Lower lobe of right lung (tissue), 2 donors: ENCODE measurements around the gene LEPROT. TPM values are rescaled to one million over a fixed set of nuclear protein-coding genes. Genes with fewer than 3 reads are reported as not detected.

Source experiments
- ATAC-seq, 2 donors: fragments of 200-7000 bp; cut with Tn5 transposase; one replicate each; pipeline ENCODE4 v1.9.1; 2020 to 2022; ENCODE audit warnings: mild to moderate bottlenecking in 2 of 2, moderate library complexity in 2 of 2
- DNase-seq: peaks from one replicate; pipeline ENCODE4 v3.0.0-alpha.2; 2020
- H3K27ac ChIP-seq: fragments of 200-600 bp; one replicate; pipeline ENCODE4 v1.8.0; 2022
- H3K27me3 ChIP-seq: fragments of 200-600 bp; one replicate; pipeline ENCODE4 v1.8.0; 2022; ENCODE audit warnings: low read depth
- H3K36me3 ChIP-seq: fragments of 200-600 bp; one replicate; pipeline ENCODE4 v1.8.0; 2022; ENCODE audit warnings: mild to moderate bottlenecking
- H3K4me1 ChIP-seq: fragments of 200-600 bp; one replicate; pipeline ENCODE4 v1.8.0; 2022
- H3K4me3 ChIP-seq: fragments of 200-600 bp; one replicate; pipeline ENCODE4 v1.8.0; 2022; ENCODE audit warnings: mild to moderate bottlenecking
- H3K9me3 ChIP-seq: fragments of 200-600 bp; one replicate; pipeline ENCODE4 v1.8.0; 2022
- CTCF ChIP-seq: fragments of 200-600 bp; IDR thresholded peaks from one replicate; pipeline ENCODE4 v1.8.0; 2022; ENCODE audit warnings: antibody characterized with exemption, mild to moderate bottlenecking
- intact Hi-C: fragments of 100-400 bp; cut with DNase I; formaldehyde crosslinking; loops from one replicate; pipeline ENCODE4 v1.11.0; 2022
- total RNA-seq: library from RNA; stranded (reverse); fragmentation: NEBNext Ultra II Directional; extraction: Animal tissue kit (Norgen Biotek cat#: 25700); gene quantifications from one replicate; pipeline ENCODE4 v1.2.1, GENCODE V29; 2021
- donor health status: DM: no; HTN: yes; CAD: no; lungs with severe emphysema.

LEPROT gene
- total RNA-seq, 1 donor from 2014 or later, result 96.6 TPM

GRCh38 chr1:65440322-65440900 is 19.9 kb downstream of the LEPROT start:
- no peak for ATAC-seq
- intact Hi-C loops, result no loop called here
- H3K4me1 ChIP-seq, result no peaks in the 10 kb centered on the region
- H3K36me3 ChIP-seq, result no peaks in the 10 kb centered on the region
- no peak for DNase-seq
- no peaks in the 10 kb centered on the region for H3K27me3 ChIP-seq
- no peak overlapping the region for H3K27ac ChIP-seq
- no peak overlapping the region for H3K4me3 ChIP-seq
- no peaks in the 10 kb centered on the region for H3K9me3 ChIP-seq
- no peak for TF ChIP-seq CTCF

GRCh38 chr1:65440915-65441314 is 20.4 kb downstream of the LEPROT start:
- H3K36me3 ChIP-seq, result no peaks in the 10 kb centered on the region
- DNase-seq (no peak), ATAC-seq (no peak)
- no peaks in the 10 kb centered on the region for H3K9me3 ChIP-seq
- no peak for TF ChIP-seq CTCF
- H3K27me3 ChIP-seq, result no peaks in the 10 kb centered on the region
- H3K27ac ChIP-seq, result no peak overlapping the region
- intact Hi-C loops, result no loop called here
- H3K4me3 ChIP-seq, result no peak overlapping the region
- no peaks in the 10 kb centered on the region for H3K4me1 ChIP-seq

GRCh38 chr1:65441464-65441863 is 21.0 kb downstream of the LEPROT start:
- TF ChIP-seq CTCF, result no peak
- intact Hi-C loops, result no loop called here

GRCh38 chr1:65442442-65442841 is 22.0 kb downstream of the LEPROT start:
- no peaks in the 10 kb centered on the region for H3K4me1 ChIP-seq
- no peaks in the 10 kb centered on the region for H3K27me3 ChIP-seq
- ATAC-seq (no peak), DNase-seq (no peak)
- intact Hi-C loops, result no loop called here
- H3K4me3 ChIP-seq, result no peak overlapping the region
- H3K9me3 ChIP-seq, result no peaks in the 10 kb centered on the region
- H3K27ac ChIP-seq, result no peak overlapping the region
- TF ChIP-seq CTCF, result no peak
- H3K36me3 ChIP-seq, result no peaks in the 10 kb centered on the region

More at GRCh38 chr1:65441464-65441863, 21.0 kb downstream of the LEPROT start:
- no peak for DNase-seq
- Histone ChIP-seq H3K9me3 (no peaks in the 10 kb centered on the region), H3K4me3 (no peak overlapping the region), H3K27me3 (no peaks in the 10 kb centered on the region), H3K36me3 (no peaks in the 10 kb centered on the region), H3K4me1 (no peaks in the 10 kb centered on the region), H3K27ac (no peak overlapping the region)
- no peak for ATAC-seq

- Histone ChIP-seq H3K9me3 (no peaks in the 10 kb centered on the region), H3K27ac (no peak overlapping the region), H3K27me3 (no peaks in the 10 kb centered on the region), H3K4me3 (no peak overlapping the region), H3K4me1 (no peaks in the 10 kb centered on the region), H3K36me3 (no peaks in the 10 kb centered on the region)
- DNase-seq, result no peak
- ATAC-seq, result no peak
- intact Hi-C loops, result no loop called here
- TF ChIP-seq CTCF, result no peak
Observed at GRCh38 chr1:65443647-65444046, 23.2 kb downstream of the LEPROT start.
